HAP-1 (cell line): ENCODE results near the gene GPR149.

Source experiments
- DNase-seq, 2 experiments: peaks; one replicate each; pipeline ENCODE4 v3.0.0-alpha.2; 2016 to 2020; ENCODE audit warnings: low spot score in 2 of 2
- H3K27me3 ChIP-seq: fragments of 250-450 bp; sonication (Bioruptor Pico); 2 replicates; pipeline ENCODE4 v1.5.1; 2020; ENCODE audit warnings: low read depth, mild to moderate bottlenecking, moderate library complexity
- H3K36me3 ChIP-seq: fragments of 250-450 bp; sonication (Bioruptor Pico); replicated peaks from 2 replicates; pipeline ENCODE4 v1.5.1; 2020; ENCODE audit warnings: mild to moderate bottlenecking
- H3K4me1 ChIP-seq: fragments of 250-450 bp; sonication (Bioruptor Pico); 2 replicates; pipeline ENCODE4 v1.5.1; 2020; ENCODE audit warnings: mild to moderate bottlenecking
- H3K4me3 ChIP-seq: fragments of 250-450 bp; sonication (Bioruptor Pico); 2 replicates; pipeline ENCODE4 v1.5.1; 2020; ENCODE audit warnings: mild to moderate bottlenecking, moderate library complexity
- H3K9me3 ChIP-seq: fragments of 250-450 bp; sonication (Bioruptor Pico); 2 replicates; pipeline ENCODE4 v1.5.1; 2020; ENCODE audit warnings: mild to moderate bottlenecking, moderate library complexity
- in situ Hi-C: fragments of 300-500 bp; cut with MboI; formaldehyde crosslinking; loops from 3 replicates; pipeline ENCODE4 v1.14.3; 2020; ENCODE audit warnings: low sequenced_read_pairs, inconsistent platforms, mixed read lengths

Gene GPR149

DNA sequence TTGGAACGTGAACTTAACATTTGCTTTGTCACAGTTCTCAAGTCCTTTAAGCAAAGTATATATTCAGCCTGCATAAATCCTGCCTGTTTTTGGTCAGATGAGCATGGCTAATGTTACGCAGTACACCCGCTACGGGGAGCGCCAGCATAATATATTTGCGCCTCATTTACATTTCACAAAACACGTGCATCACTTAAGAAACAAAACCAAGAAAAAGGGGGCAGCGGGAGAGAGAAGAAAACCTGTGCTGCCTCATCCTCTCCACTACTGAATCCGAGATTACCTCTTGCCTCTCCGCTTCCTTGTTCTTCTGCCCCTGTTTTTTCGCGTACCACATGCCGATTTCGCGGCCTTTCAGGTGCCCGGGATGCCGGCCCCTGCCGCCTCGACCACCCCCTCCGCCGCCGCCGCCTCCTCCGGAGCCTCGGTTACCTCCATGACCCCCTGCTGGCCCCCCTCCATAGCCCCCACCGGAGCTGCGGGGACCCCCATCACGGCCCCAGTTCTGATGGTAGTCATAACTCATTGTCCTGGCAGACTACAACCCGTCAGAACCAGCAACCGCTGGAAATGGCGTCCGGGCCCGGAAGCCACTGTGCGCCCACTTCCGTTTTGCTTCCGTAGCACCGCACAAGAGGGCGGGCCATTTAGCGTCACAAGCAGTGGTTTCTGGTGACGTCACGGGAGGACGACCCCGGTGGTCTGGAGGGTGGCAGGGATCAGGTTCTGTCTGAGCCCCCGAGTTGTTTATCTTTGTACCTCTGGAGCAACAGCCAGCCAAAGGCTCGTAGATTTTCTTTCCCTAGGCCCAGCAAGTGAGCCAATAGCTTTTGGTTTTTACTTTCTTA, 105.9 kb downstream of the GPR149 start, which contains the start of gene DHX36:
Gene DHX36 (minus strand): TSS at position 597 of the 848 bp plus-strand sequence. CDS start 71 bp downstream, at position 526.
- Histone ChIP-seq H3K27me3 (no peaks in the 10 kb centered on the region), H3K4me1 (peaks cover 11% of the 10 kb centered on the region), H3K4me3 (peak within 1 kb of the TSS; percentile 88), H3K36me3 (peaks cover 11% of the 10 kb centered on the region), H3K9me3 (no peaks in the 10 kb centered on the region)
- DNase-seq: peak; percentile 84 to 91
- in situ Hi-C loops: loop anchor here (25.0 kb wide), 1 partner anchor 1013 kb away; no protein-coding TSS in a partner anchor

DNA sequence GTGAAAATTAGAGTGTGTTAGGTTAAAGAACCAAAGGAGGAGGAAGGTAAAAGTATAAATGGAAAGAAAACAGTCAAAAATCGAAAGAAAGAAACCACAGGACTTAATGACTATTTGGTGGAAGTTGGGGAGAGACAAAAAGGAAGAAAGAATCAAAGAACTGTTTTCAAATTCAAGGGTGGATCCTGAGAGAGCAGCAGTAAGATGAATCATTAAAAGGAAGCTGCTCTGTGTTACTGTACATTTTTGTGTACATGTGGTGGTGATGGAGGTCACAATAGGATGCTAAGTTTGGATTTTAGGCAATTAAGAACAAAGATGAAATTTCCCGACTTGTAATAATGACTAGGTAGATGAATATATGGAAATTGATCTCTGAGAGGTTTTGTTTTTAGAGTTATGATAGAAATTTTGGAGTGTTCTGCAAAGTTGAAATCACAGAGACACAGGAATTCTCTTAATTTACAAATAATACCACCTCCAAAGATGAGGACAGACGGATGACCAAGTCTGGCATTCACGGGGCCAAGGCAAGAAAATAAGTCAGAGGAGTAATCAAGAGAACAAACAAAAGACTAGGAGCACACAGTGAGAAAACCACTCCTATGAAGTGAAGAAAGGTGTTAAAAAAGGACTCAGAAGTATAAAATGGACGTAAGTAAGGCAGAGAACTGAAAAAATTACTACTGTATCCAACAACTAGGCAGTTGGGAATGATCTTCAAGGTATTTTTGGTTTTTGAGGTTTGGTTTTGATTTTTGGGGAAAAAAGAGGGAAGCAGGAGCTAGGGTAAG, 112.8 kb downstream of the GPR149 start:
- peaks cover 12% of the 10 kb centered on the region for H3K4me1 ChIP-seq
- in situ Hi-C loops: loop anchor here (25.0 kb wide), 1 partner anchor 1020 kb away; no protein-coding TSS in a partner anchor

DNA sequence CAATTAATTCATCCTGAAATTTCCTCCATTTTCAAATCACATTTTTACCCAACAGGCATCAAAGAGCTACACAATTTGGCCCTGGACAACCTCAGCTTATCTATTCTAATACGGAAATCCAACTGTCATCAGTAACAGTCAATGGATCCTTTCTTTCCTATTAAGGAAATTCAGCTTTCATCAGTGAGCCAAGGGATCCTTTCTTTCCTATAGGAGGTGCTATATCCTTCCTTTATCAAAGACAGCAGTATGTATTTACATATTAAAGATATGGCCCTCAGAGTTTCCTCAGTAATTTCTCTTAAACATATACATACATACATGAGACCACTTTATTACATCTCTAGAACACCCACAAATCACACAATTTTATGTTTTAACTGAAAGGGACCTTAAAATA, 115.8 kb downstream of the GPR149 start:
- no peak overlapping the region for H3K4me3 ChIP-seq
- H3K9me3 ChIP-seq: no peaks in the 10 kb centered on the region
- H3K36me3 ChIP-seq: peaks cover 54% of the 10 kb centered on the region
- in situ Hi-C loops: loop anchor here (25.0 kb wide), 1 partner anchor 1023 kb away; no protein-coding TSS in a partner anchor
- H3K4me1 ChIP-seq: peaks cover 12% of the 10 kb centered on the region
- DNase-seq: no peak
- no peaks in the 10 kb centered on the region for H3K27me3 ChIP-seq

More for the DNA sequence above, 112.8 kb downstream of the GPR149 start:
- Histone ChIP-seq H3K36me3 (peaks cover 47% of the 10 kb centered on the region), H3K27me3 (no peaks in the 10 kb centered on the region), H3K9me3 (no peaks in the 10 kb centered on the region), H3K4me3 (no peak overlapping the region)
- DNase-seq: no peak

DNA sequence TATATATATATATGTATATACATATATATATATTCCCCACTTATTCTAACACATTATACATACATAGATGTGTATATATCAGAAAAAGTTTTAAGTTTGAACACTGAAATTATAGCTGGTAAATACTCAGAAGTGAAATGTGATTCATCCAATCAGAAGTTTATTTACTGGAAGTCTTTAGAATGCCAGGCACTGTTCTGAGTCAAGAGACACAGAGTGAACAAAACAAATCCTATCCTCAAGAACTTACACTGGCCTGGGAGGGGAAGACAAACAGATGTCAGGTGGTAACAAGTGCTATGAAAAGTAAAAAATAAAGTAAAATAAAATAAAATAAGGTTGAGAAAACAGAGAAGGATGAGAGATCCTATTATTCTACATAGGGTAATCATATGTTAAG, 119.2 kb downstream of the GPR149 start:
- no peak for DNase-seq
- Histone ChIP-seq H3K9me3 (no peaks in the 10 kb centered on the region), H3K4me1 (no peaks in the 10 kb centered on the region), H3K27me3 (no peaks in the 10 kb centered on the region), H3K36me3 (peaks cover 73% of the 10 kb centered on the region), H3K4me3 (no peak overlapping the region)
- in situ Hi-C loops: loop anchor here (25.0 kb wide), 1 partner anchor 1026 kb away; no protein-coding TSS in a partner anchor

DNA sequence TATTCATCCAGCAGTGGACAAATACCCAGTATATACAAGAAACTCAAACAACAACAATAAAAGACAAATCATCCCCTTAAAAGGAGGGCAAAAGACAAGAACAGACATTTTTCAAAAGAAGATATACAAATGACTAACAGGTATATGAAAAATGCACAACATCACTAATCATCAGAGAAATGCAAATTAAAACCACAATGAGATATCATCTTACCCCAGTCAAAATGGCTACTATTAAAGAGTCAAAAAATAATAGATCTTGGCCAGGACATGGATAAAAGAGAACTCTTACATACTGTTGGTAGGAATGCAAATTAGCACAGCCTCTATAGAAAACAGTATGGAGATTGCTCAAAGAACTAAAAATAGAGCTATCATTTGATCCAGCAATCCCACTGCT, 122.6 kb downstream of the GPR149 start:
- peaks cover 7% of the 10 kb centered on the region; the same call in 1 of the 2 replicates for H3K4me1 ChIP-seq
- H3K9me3 ChIP-seq: no peaks in the 10 kb centered on the region
- in situ Hi-C loops: loop anchor here (25.0 kb wide), 1 partner anchor 1030 kb away; no protein-coding TSS in a partner anchor
- no peak overlapping the region for H3K4me3 ChIP-seq
- no peak for DNase-seq
- no peaks in the 10 kb centered on the region for H3K27me3 ChIP-seq
- H3K36me3 ChIP-seq: peaks cover 73% of the 10 kb centered on the region

DNA sequence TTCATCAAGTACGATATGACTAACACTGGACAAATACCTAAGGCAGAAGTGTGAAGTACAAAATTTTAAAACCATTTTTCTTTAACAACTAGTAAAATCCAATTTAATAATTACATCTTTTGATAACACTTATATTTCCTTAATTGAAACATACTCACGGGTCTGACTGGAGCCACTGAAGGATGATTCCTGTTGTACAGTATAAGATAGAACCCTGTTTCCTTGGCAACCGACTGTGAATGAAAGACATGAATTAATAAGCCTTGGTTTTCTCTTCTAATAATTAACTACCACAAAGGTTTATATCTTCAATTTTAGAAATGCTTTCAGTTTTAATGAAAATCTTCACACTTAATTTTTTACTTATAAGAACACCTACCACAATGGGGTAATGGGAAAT, 125.1 kb downstream of the GPR149 start:
- no peaks in the 10 kb centered on the region for H3K9me3 ChIP-seq
- H3K4me3 ChIP-seq: no peak overlapping the region
- no peaks in the 10 kb centered on the region for H3K27me3 ChIP-seq
- H3K4me1 ChIP-seq: peaks cover 7% of the 10 kb centered on the region; the same call in 1 of the 2 replicates
- in situ Hi-C loops: loop anchor here (25.0 kb wide), 1 partner anchor 1032 kb away; no protein-coding TSS in a partner anchor
- no peak for DNase-seq
- H3K36me3 ChIP-seq: peaks cover 86% of the 10 kb centered on the region

DNA sequence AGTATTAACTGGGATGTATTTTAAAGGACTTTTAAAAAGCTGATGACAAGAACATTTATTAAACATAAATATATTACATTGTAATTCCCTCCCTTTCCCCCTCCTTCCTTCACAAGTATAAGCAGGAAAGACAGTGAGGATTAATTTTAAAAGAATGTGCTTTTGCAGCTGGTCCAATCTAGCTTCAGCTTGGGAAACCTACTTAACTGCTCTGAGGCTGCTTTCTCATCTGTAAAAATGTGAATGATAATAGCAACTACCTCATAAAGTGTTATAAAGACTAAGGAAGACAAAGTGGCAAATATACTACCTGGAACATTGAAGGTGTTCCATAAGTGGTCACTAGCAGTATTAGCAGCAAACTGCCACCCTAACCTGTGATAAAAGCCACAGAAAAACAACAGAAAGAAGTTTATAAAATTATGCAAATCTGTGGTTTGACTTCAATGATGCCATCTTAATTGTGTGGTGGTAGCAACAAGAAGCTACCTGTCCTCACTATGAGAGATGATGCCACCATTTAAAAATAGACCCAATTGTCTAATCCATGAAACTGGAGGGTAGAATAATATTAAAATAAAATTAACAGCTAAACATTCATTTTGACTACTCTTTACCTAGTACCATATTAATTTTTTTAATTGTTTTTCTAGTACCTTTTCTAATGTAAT, 125.7 kb downstream of the GPR149 start:
- H3K9me3 ChIP-seq: no peaks in the 10 kb centered on the region
- no peak overlapping the region for H3K4me3 ChIP-seq
- no peaks in the 10 kb centered on the region for H3K27me3 ChIP-seq
- H3K4me1 ChIP-seq: peaks cover 7% of the 10 kb centered on the region; the same call in 1 of the 2 replicates
- in situ Hi-C loops: loop anchor here (25.0 kb wide), 1 partner anchor 1033 kb away; no protein-coding TSS in a partner anchor
- peaks cover 84% of the 10 kb centered on the region for H3K36me3 ChIP-seq
- DNase-seq: peak in 1 of 2 experiments; percentile 51

DNA sequence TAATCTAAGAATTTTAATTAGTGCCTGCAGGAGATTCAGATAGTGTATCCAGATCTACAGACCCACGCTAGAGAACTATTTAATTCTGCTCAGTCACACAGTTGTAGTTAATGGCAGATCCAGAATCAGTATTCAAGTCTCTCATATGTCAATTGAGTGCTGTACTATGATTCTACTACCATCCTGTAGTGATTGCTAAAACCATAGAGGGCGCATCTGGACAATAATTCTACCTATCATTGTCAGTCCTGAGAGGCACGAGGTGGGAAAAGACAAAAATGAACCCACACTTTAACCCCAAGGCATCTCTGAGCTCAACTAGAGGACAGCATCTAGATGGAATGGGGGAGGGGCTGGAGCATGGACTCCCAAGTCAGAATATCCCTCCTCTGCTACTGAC, 128.4 kb downstream of the GPR149 start:
- H3K36me3 ChIP-seq: peaks cover 82% of the 10 kb centered on the region
- no peak overlapping the region for H3K4me3 ChIP-seq
- no peak for DNase-seq
- H3K27me3 ChIP-seq: no peaks in the 10 kb centered on the region
- H3K4me1 ChIP-seq: peaks cover 7% of the 10 kb centered on the region; the same call in 1 of the 2 replicates
- in situ Hi-C loops: loop anchor here (25.0 kb wide), 1 partner anchor 1036 kb away; no protein-coding TSS in a partner anchor
- H3K9me3 ChIP-seq: no peaks in the 10 kb centered on the region

DNA sequence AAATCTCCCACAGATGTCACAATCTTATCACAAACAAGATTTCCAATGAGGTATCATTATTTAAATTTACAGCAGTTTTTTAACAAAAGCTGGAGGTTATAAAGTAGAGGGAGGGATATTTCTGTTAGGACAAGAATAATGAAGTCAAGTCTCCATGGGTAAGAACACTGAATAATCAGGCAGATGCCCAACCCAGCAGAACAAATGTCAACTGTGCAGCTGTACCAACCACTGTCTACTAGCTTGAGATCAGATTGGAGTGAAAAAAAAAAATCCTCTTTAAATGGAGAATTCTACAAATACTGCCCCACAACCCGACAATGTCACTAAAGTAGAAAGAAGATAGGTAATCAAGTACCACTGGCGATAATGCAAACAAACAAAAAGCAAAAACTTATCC, 136.0 kb downstream of the GPR149 start:
- no peak for DNase-seq
- in situ Hi-C loops: no loop called here
- peaks cover 76% of the 10 kb centered on the region for H3K36me3 ChIP-seq
- no peaks in the 10 kb centered on the region for H3K27me3 ChIP-seq
- no peaks in the 10 kb centered on the region for H3K4me1 ChIP-seq
- no peaks in the 10 kb centered on the region for H3K9me3 ChIP-seq
- no peak overlapping the region for H3K4me3 ChIP-seq

DNA sequence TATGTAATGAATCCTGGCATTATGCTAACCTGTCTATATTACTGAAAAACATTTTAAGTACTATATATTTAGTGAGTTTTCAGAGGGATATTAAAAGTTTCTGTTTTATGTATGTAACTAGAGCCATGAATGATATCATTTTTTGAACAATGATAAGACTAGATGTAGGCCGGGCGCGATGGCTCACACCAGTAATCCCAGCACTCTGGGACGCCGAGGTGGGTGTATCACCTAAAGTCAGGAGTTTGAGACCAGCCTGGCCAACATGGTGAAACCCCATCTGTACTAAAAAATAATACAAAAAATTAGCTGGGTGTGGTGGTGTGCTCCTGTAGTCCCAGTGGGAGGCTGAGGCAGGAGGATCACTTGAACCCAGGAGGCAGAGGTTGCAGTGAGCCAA, 139.8 kb downstream of the GPR149 start:
- Histone ChIP-seq H3K36me3 (peaks cover 70% of the 10 kb centered on the region), H3K4me1 (peaks cover 3% of the 10 kb centered on the region; the same call in 1 of the 2 replicates), H3K4me3 (no peak overlapping the region), H3K9me3 (no peaks in the 10 kb centered on the region), H3K27me3 (no peaks in the 10 kb centered on the region)
- in situ Hi-C loops: no loop called here
- DNase-seq: no peak
